H1 (cell line): ENCODE data around the gene AQP2. TPM values are rescaled to one million over a fixed set of nuclear protein-coding genes. Genes with fewer than 3 reads are reported as not detected.

Experiments
- CTCF ChIA-PET: fragments of 300-600 bp; sonication (Branson Sonifier 250); formaldehyde crosslinking; loops from one replicate; lab custom pipeline; 2021; ENCODE audit not compliant: partially characterized antibody; lab: Charles Lee
- POLR2A ChIA-PET: fragments of 300-600 bp; sonication (Branson Sonifier 250); formaldehyde crosslinking; loops from one replicate; lab custom pipeline; 2021; ENCODE audit warnings: inconsistent platforms; ENCODE audit not compliant: partially characterized antibody; lab: Charles Lee
- DNase-seq, 2 experiments: peaks; one replicate each; pipeline versions ENCODE4 v3.0.0 to v3.0.0-alpha.2; 2010 to 2022; ENCODE audit warnings: low spot score in 2 of 2, low read depth in 1 of 2, mixed read lengths in 1 of 2
- FAIRE-seq: peaks from 2 replicates; lab custom pipeline; 2011; peaks lifted over from hg19 to GRCh38; lab: Jason Lieb, UNC
- H2AFZ ChIP-seq: 2 replicates; pipeline ENCODE4 v1.8.1; 2012; ENCODE audit warnings: low read length, inconsistent platforms
- H2AK5ac ChIP-seq: 2 replicates; pipeline ENCODE4 v1.6.1; 2013; ENCODE audit warnings: low read depth, low read length
- H2BK120ac ChIP-seq: replicated peaks from 2 replicates; pipeline ENCODE3; 2013; ENCODE audit warnings: low read depth, low read length, inconsistent platforms
- H2BK12ac ChIP-seq: 2 replicates; pipeline ENCODE4 v1.6.1; 2013; ENCODE audit warnings: low read depth, low read length
- H2BK15ac ChIP-seq: 2 replicates; pipeline ENCODE4 v1.6.1; 2013; ENCODE audit warnings: low read length
- H2BK20ac ChIP-seq: 2 replicates; pipeline ENCODE4 v1.6.1; 2013; ENCODE audit warnings: low read length
- H2BK5ac ChIP-seq: 2 replicates; pipeline ENCODE4 v1.6.1; 2013; ENCODE audit warnings: low read depth, low read length
- H3K14ac ChIP-seq: 2 replicates; pipeline ENCODE4 v1.6.1; 2013; ENCODE audit warnings: inconsistent platforms; ENCODE audit not compliant: insufficient read length
- H3K18ac ChIP-seq: 2 replicates; pipeline ENCODE4 v1.6.1; 2013; ENCODE audit warnings: low read length; ENCODE audit errors: extremely low read depth
- H3K23ac ChIP-seq: 2 replicates; pipeline ENCODE4 v1.6.1; 2013; ENCODE audit warnings: inconsistent platforms; ENCODE audit not compliant: insufficient read length
- H3K23me2 ChIP-seq: 2 replicates; pipeline ENCODE4 v1.6.1; 2013; ENCODE audit warnings: low read depth, low read length
- H3K27ac ChIP-seq: 2 replicates; pipeline ENCODE4 v1.6.1; 2011; ENCODE audit warnings: low read depth, low read length, inconsistent platforms
- H3K27me3 ChIP-seq, 4 experiments: replicated peaks in 1 of 4; 1 replicate in 1 of 4; 2 replicates in 3 of 4; pipeline versions ENCODE4 v1.6.1 to v1.8.1; 2011 to 2013; ENCODE audit warnings: low read length in 3 of 4, mild to moderate bottlenecking in 3 of 4, inconsistent platforms in 2 of 4, mixed read lengths in 2 of 4, moderate library complexity in 1 of 4; ENCODE audit not compliant: control insufficient read depth in 3 of 4, insufficient read depth in 3 of 4; ENCODE audit errors: extremely low read depth in 1 of 4
- H3K36me3 ChIP-seq, 4 experiments: 2 replicates each; pipeline versions ENCODE4 v1.6.1 to v1.8.1; 2011 to 2013; ENCODE audit warnings: mild to moderate bottlenecking in 4 of 4, low read length in 3 of 4, moderate library complexity in 2 of 4, control low read depth in 1 of 4, inconsistent platforms in 1 of 4; ENCODE audit not compliant: insufficient read depth in 4 of 4, control insufficient read depth in 2 of 4
- H3K4ac ChIP-seq: replicated peaks from 2 replicates; pipeline ENCODE3; 2013; ENCODE audit warnings: low read length, low read depth, mixed read lengths, inconsistent platforms; ENCODE audit not compliant: insufficient read length
- H3K4me1 ChIP-seq, 4 experiments: replicated peaks in 1 of 4; 1 replicate in 1 of 4; 2 replicates in 3 of 4; pipeline versions ENCODE4 v1.6.1 to v1.8.1; 2011 to 2013; ENCODE audit warnings: low read length in 3 of 4, inconsistent platforms in 2 of 4, mixed read lengths in 1 of 4; ENCODE audit not compliant: insufficient read depth in 4 of 4, control insufficient read depth in 3 of 4
- H3K4me2 ChIP-seq, 2 experiments: 2 replicates each; pipeline versions ENCODE4 v1.6.1 to v1.8.1; 2011 to 2013; ENCODE audit warnings: low read depth in 2 of 2, low read length in 2 of 2, control low read depth in 1 of 2, inconsistent platforms in 1 of 2, mild to moderate bottlenecking in 1 of 2; ENCODE audit not compliant: insufficient read depth in 1 of 2
- H3K4me3 ChIP-seq, 4 experiments: fragments of 200-600, 300-600 bp in 1 of 4; sonication (generic), shearing (Covaris generic), sonication (Bioruptor Twin) in 1 of 4; 2 replicates each; pipeline versions ENCODE4 v1.5.1 to v1.8.1; 2011 to 2016; ENCODE audit warnings: low read length in 4 of 4, low read depth in 3 of 4, control low read depth in 2 of 4, inconsistent platforms in 2 of 4, mild to moderate bottlenecking in 2 of 4, mixed read lengths in 1 of 4, moderate library complexity in 1 of 4; ENCODE audit not compliant: insufficient read depth in 2 of 4; ENCODE audit errors: extremely low read depth in 1 of 4
- H3K56ac ChIP-seq: replicated peaks from 2 replicates; pipeline ENCODE3; 2013; ENCODE audit warnings: low read depth, mild to moderate bottlenecking, mixed read lengths, low read length, inconsistent platforms; ENCODE audit not compliant: insufficient read length
- H3K79me1 ChIP-seq: 2 replicates; pipeline ENCODE4 v1.6.1; 2013; ENCODE audit warnings: low read depth, low read length, control low read depth
- H3K79me2 ChIP-seq, 2 experiments: 2 replicates each; pipeline versions ENCODE4 v1.6.1 to v1.8.1; 2012 to 2013; ENCODE audit warnings: low read length in 2 of 2, mild to moderate bottlenecking in 2 of 2, inconsistent platforms in 1 of 2; ENCODE audit not compliant: insufficient read depth in 2 of 2, control insufficient read depth in 1 of 2
- H3K9ac ChIP-seq, 4 experiments: replicated peaks in 1 of 4; 1 replicate in 1 of 4; 2 replicates in 3 of 4; pipeline versions ENCODE4 v1.6.1 to v1.8.1; 2011 to 2013; ENCODE audit warnings: low read depth in 3 of 4, low read length in 3 of 4, control low read depth in 2 of 4, mild to moderate bottlenecking in 2 of 4, moderate library complexity in 2 of 4, inconsistent platforms in 1 of 4; ENCODE audit errors: extremely low read depth in 1 of 4
- H3K9me3 ChIP-seq, 2 experiments: 2 replicates each; pipeline versions ENCODE4 v1.6.1 to v1.8.1; 2012 to 2013; ENCODE audit warnings: mild to moderate bottlenecking in 2 of 2, moderate library complexity in 2 of 2, control low read depth in 1 of 2, inconsistent platforms in 1 of 2, low read depth in 1 of 2, low read length in 1 of 2, mixed read lengths in 1 of 2; ENCODE audit not compliant: insufficient read depth in 2 of 2
- H4K20me1 ChIP-seq, 2 experiments: replicated peaks in 1 of 2; 2 replicates each; pipeline versions ENCODE3 to v1.8.1; 2011 to 2013; ENCODE audit warnings: inconsistent platforms in 2 of 2, low read length in 2 of 2, mild to moderate bottlenecking in 1 of 2; ENCODE audit not compliant: insufficient read depth in 2 of 2, control insufficient read depth in 1 of 2
- H4K5ac ChIP-seq: 2 replicates; pipeline ENCODE4 v1.6.1; 2013; ENCODE audit warnings: low read length, low read depth, mixed read lengths, inconsistent platforms; ENCODE audit not compliant: insufficient read length
- H4K8ac ChIP-seq: 2 replicates; pipeline ENCODE4 v1.8.0; 2013; ENCODE audit warnings: mild to moderate bottlenecking, moderate library complexity, low read length, inconsistent platforms; ENCODE audit not compliant: insufficient read depth; ENCODE audit errors: extremely low read depth
- H4K91ac ChIP-seq: replicated peaks from 2 replicates; pipeline ENCODE3; 2013; ENCODE audit warnings: low read length, mixed read lengths, inconsistent platforms; ENCODE audit not compliant: insufficient read length
- ATF3 ChIP-seq: IDR thresholded peaks from 2 replicates; pipeline ENCODE4 v1.6.1; 2011; ENCODE audit warnings: low read depth, mild to moderate bottlenecking, low read length; ENCODE audit not compliant: insufficient read depth
- CBX8 ChIP-seq: fragments of 300-800, 300-1000 bp; sonication (generic); IDR thresholded peaks from 2 replicates; pipeline ENCODE4 v1.7.1; 2016; ENCODE audit warnings: low read depth, low read length, borderline replicate concordance
- HDAC6 ChIP-seq: IDR thresholded peaks from one replicate; pipeline ENCODE4 v1.7.1; 2012; ENCODE audit warnings: low read depth, mild to moderate bottlenecking, inconsistent platforms, low read length, moderate library complexity
- JUN ChIP-seq: IDR thresholded peaks from 2 replicates; pipeline ENCODE4 v1.6.1; 2011; ENCODE audit warnings: low read depth, mild to moderate bottlenecking, improper control_type of control experiment, low read length
- KDM4A ChIP-seq: IDR thresholded peaks from one replicate; pipeline ENCODE4 v1.7.1; 2012; ENCODE audit warnings: low read depth, mild to moderate bottlenecking, moderate library complexity, low read length, inconsistent platforms; ENCODE audit not compliant: severe bottlenecking
- SIN3A ChIP-seq, 2 experiments: IDR thresholded peaks in 1 of 2; conservative IDR thresholded peaks in 1 of 2; 2 replicates each; pipeline ENCODE4 v1.6.1; 2011 to 2012; ENCODE audit warnings: low read length in 2 of 2, improper control_type of control experiment in 1 of 2, low read depth in 1 of 2, mild to moderate bottlenecking in 1 of 2
- SIX5 ChIP-seq: IDR thresholded peaks from 2 replicates; pipeline ENCODE4 v1.6.1; 2011; ENCODE audit warnings: mild to moderate bottlenecking, low read depth, low read length
- TAF1 ChIP-seq: IDR thresholded peaks from 2 replicates; pipeline ENCODE4 v1.6.1; 2011; ENCODE audit warnings: mild to moderate bottlenecking, low read depth, low read length
- TCF12 ChIP-seq: IDR thresholded peaks from 2 replicates; pipeline ENCODE4 v1.6.1; 2011; ENCODE audit warnings: low read depth, mild to moderate bottlenecking, low read length
- YY1 ChIP-seq: IDR thresholded peaks from 2 replicates; pipeline ENCODE4 v1.6.1; 2011; ENCODE audit warnings: low read depth, mild to moderate bottlenecking, low read length
- ZNF274 ChIP-seq: IDR thresholded peaks from 2 replicates; pipeline ENCODE4 v1.7.0; 2012; ENCODE audit warnings: low read length, borderline replicate concordance; ENCODE audit errors: extremely low read depth
- WGBS, 2 experiments: shearing (Covaris generic) in 1 of 2; methylation state at CpG; one replicate each; pipeline versions ENCODE4 v1.1.6 to v1.1.7; 2013 to 2015; ENCODE audit warnings: low lambda C conversion rate in 2 of 2, mixed read lengths in 2 of 2, inconsistent platforms in 1 of 2, low coverage in 1 of 2, missing lambda C conversion rate in 1 of 2; ENCODE audit not compliant: insufficient replicate concordance in 2 of 2, insufficient coverage in 1 of 2, insufficient read length in 1 of 2; ENCODE audit errors: extremely low coverage in 1 of 2, missing lambda C conversion rate in 1 of 2; 5-methylcytosine and 5-hydroxymethylcytosine counted together
- polyA plus RNA-seq, 7 experiments: library from polyadenylated mRNA; depleted of rRNA in 3 of 7; stranded (reverse) in 5 of 7; unstranded in 2 of 7; fragments of >200 nt in 5 of 7; fragments of 200-250 nt in 2 of 7; gene quantifications; 1 replicate in 5 of 7; 2 replicates in 1 of 7; 4 replicates in 1 of 7; pipeline versions ENCODE4 v1.2.1 to v1.2.3, GENCODE V29; 2011 to 2013; ENCODE audit warnings: missing spikeins in 2 of 7, mixed read lengths in 2 of 7
- total RNA-seq: library from RNA; stranded (reverse); fragmentation: NEBNext Ultra II Directional; extraction: Animal tissue kit (Norgen Biotek cat#: 25700); gene quantifications from 2 replicates; pipeline ENCODE4 v1.2.1, GENCODE V29; 2021
- TF ChIP-seq, protein P1 (sequence below): IDR thresholded peaks from 2 replicates; pipeline ENCODE4 v1.6.1; 2012; ENCODE audit warnings: inconsistent platforms

Gene AQP2
- total and polyA plus RNA-seq, 2 of the 8 experiments (the other 6 are each of a cell fraction or from before 2014, with no cell fraction given), result not detected

DNA sequence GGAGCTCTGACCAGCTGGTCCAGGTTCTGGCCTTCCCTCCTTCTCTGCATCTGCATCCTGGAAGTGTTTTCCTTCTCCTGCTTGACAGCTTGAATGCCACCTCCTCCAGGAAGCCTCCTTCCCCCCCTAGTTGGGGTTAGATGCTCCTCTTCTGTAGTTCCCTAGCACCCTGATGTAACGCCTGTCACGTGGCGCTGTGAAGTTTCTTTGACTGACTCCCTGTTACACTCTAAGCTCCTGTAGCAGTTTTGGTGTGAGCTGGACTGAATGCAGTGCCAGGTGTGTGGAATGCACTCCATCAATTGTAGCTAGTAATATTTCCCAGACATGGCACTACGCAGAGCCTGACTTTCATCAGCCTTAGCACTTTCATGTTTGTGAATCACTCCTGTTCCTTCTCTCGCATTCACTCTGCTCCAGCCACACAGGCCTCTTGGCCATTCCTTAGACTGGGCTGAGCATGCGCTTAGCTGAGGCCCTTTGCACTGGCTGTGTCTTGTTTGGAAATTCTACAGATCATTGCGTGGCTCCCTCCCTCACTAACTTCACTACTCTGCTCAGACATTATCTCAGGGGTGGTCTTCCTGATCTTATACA, 44.7 kb upstream of the AQP2 start:
- CTCF ChIA-PET, result interaction anchor here (0.6 to 3.5 kb wide), 11 partner anchors 15 to 145 kb away, joined by 3 to 20 read pairs (median 4); no protein-coding TSS in a partner anchor

More for the DNA sequence above, 44.7 kb upstream of the AQP2 start:
- no peak overlapping the region for H4K91ac ChIP-seq
- peaks cover 0 to 19% (median 17%) of the 10 kb centered on the region in 4 experiments; a peak in 5 of 7 replicates for H3K27me3 ChIP-seq
- H3K4me2 ChIP-seq, result no peak overlapping the region
- H2BK15ac ChIP-seq, result no peak overlapping the region
- H3K9ac ChIP-seq, result no peak overlapping the region
- H3K56ac ChIP-seq, result no peak overlapping the region
- WGBS, 2 experiments, result 86% methylated on average over 7 of the region's 7 CpGs; no CpG with 5 or more reads in 1 of the 2 experiments
- H4K5ac ChIP-seq, result no peak overlapping the region
- H2AFZ ChIP-seq, result no peak overlapping the region
- H3K79me2 ChIP-seq, result no peaks in the 10 kb centered on the region
- no peaks in the 10 kb centered on the region for H4K20me1 ChIP-seq
- no peak for FAIRE-seq
- no peaks in the 10 kb centered on the region for H3K79me1 ChIP-seq
- no peaks in the 10 kb centered on the region for H3K9me3 ChIP-seq
- H3K4me3 ChIP-seq, result no peak overlapping the region
- no peak overlapping the region for H2AK5ac ChIP-seq
- H3K4ac ChIP-seq, result no peak overlapping the region
- no peak overlapping the region for H3K14ac ChIP-seq
- no peak overlapping the region for H2BK12ac ChIP-seq
- POLR2A ChIA-PET, result interaction anchor here (0.7 to 2.1 kb wide), 4 partner anchors 11 to 40 kb away, joined by 3 to 7 read pairs (median 4); no protein-coding TSS in a partner anchor
- H3K18ac ChIP-seq, result no peak overlapping the region
- no peak overlapping the region for H3K23ac ChIP-seq
- H3K27ac ChIP-seq, result no peak overlapping the region
- peaks cover 0 to 25% (median 10%) of the 10 kb centered on the region in 4 experiments; a peak in 6 of 7 replicates for H3K4me1 ChIP-seq
- TF ChIP-seq YY1 (no peak), TCF12 (no peak), JUN (no peak), ZNF274 (no peak), CBX8 (no peak), ATF3 (no peak), TAF1 (no peak), HDAC6 (no peak), SIX5 (no peak), KDM4A (no peak), SIN3A (conservative IDR thresholded peaks at IDR 0.05 in 1 of 2, IDR thresholded peaks at IDR 0.05 in 1 of 2; ENCODE audit: low read depth in 1 of 2, low read length in 2 of 2) (no peak)
- TF ChIP-seq, protein P1, sequence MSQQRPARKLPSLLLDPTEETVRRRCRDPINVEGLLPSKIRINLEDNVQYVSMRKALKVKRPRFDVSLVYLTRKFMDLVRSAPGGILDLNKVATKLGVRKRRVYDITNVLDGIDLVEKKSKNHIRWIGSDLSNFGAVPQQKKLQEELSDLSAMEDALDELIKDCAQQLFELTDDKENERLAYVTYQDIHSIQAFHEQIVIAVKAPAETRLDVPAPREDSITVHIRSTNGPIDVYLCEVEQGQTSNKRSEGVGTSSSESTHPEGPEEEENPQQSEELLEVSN, result no peak
- TF ChIP-seq, all 59 proteins: peak for 0
- H3K36me3 ChIP-seq, result no peaks in the 10 kb centered on the region
- no peak overlapping the region for H4K8ac ChIP-seq
- no peak for DNase-seq
- H2BK5ac ChIP-seq, result no peak overlapping the region
- H3K23me2 ChIP-seq, result peaks cover 5% of the 10 kb centered on the region; the same call in 1 of the 2 replicates
- no peak overlapping the region for H2BK20ac ChIP-seq
- no peak overlapping the region for H2BK120ac ChIP-seq
